SK-N-SH (cell line): Measurements from ENCODE around the gene CTU1. TPM values are rescaled to one million over a fixed set of nuclear protein-coding genes. Genes with fewer than 3 reads are reported as not detected.

ENCODE experiments used
- CTCF ChIA-PET: fragments of 300-600, 350-600 bp; formaldehyde crosslinking; extraction: SDS; loops from one replicate; lab custom pipeline; 2021; lab: Yijun Ruan, JAX
- POLR2A ChIA-PET: fragments of 350-600 bp; sonication (Branson Sonifier 250); formaldehyde crosslinking; extraction: SDS; loops from one replicate; lab custom pipeline; 2020; ENCODE audit warnings: antibody characterized with exemption, inconsistent platforms; lab: Yijun Ruan, JAX
- DNase-seq: peaks from one replicate; pipeline ENCODE4 v3.0.0; 2012
- H2AFZ ChIP-seq: fragments of 200-600 bp; sonication (generic); 2 replicates; pipeline ENCODE4 v1.8.1; 2016; ENCODE audit warnings: antibody characterized with exemption, mild to moderate bottlenecking, low read depth
- H3F3A ChIP-seq: fragments of 200-600 bp; sonication (generic); replicated peaks from 2 replicates; pipeline ENCODE3; 2016; ENCODE audit warnings: antibody characterized with exemption, mild to moderate bottlenecking; ENCODE audit not compliant: insufficient read depth
- H3K27ac ChIP-seq, 2 experiments: fragments of 200-500 bp in 1 of 2; fragments of 200-600 bp in 1 of 2; sonication (Bioruptor generic) in 1 of 2; sonication (generic), shearing (Covaris generic) in 1 of 2; 2 replicates each; pipeline versions ENCODE4 v1.5.1 to v1.6.1; 2014 to 2016; ENCODE audit warnings: low read depth in 2 of 2, inconsistent platforms in 1 of 2, low read length in 1 of 2, mild to moderate bottlenecking in 1 of 2, mixed read lengths in 1 of 2
- H3K27me3 ChIP-seq: fragments of 200-600 bp; sonication (generic), shearing (Covaris generic); 2 replicates; pipeline ENCODE4 v1.6.1; 2016; ENCODE audit warnings: mixed run types; ENCODE audit not compliant: insufficient read depth
- H3K36me3 ChIP-seq, 2 experiments: fragments of 200-500 bp in 1 of 2; fragments of 200-600 bp in 1 of 2; sonication (Bioruptor generic) in 1 of 2; sonication (generic) in 1 of 2; replicated peaks in 1 of 2; 2 replicates each; pipeline versions ENCODE3 to v1.5.1; 2014 to 2016; ENCODE audit warnings: low read length in 1 of 2, mild to moderate bottlenecking in 1 of 2; ENCODE audit not compliant: insufficient read depth in 2 of 2, control insufficient read depth in 1 of 2
- H3K4me1 ChIP-seq, 2 experiments: fragments of 200-500 bp in 1 of 2; fragments of 200-600 bp in 1 of 2; sonication (Bioruptor generic) in 1 of 2; sonication (generic), shearing (Covaris generic) in 1 of 2; 2 replicates each; pipeline versions ENCODE4 v1.5.1 to v1.6.1; 2014 to 2016; ENCODE audit warnings: low read depth in 1 of 2, low read length in 1 of 2, mixed run types in 1 of 2; ENCODE audit not compliant: insufficient read depth in 2 of 2, control insufficient read depth in 1 of 2
- H3K4me2 ChIP-seq: fragments of 200-600 bp; sonication (generic), shearing (Covaris generic); 2 replicates; pipeline ENCODE4 v1.6.1; 2017; ENCODE audit warnings: mixed run types
- H3K4me3 ChIP-seq, 2 experiments: fragments of 200-500 bp in 1 of 2; fragments of 200-600 bp in 1 of 2; sonication (Bioruptor generic) in 1 of 2; sonication (generic), shearing (Covaris generic) in 1 of 2; 2 replicates each; pipeline versions ENCODE4 v1.5.1 to v1.8.1; 2014 to 2016; ENCODE audit warnings: low read depth in 2 of 2, inconsistent platforms in 1 of 2, low read length in 1 of 2, mild to moderate bottlenecking in 1 of 2, mixed read lengths in 1 of 2, moderate library complexity in 1 of 2
- H3K79me2 ChIP-seq: fragments of 200-600 bp; sonication (generic); 2 replicates; pipeline ENCODE4 v1.8.1; 2017; ENCODE audit warnings: mild to moderate bottlenecking; ENCODE audit not compliant: insufficient read depth
- H3K9ac ChIP-seq: fragments of 200-600 bp; sonication (generic); 2 replicates; pipeline ENCODE4 v1.6.1; 2017; ENCODE audit warnings: mixed run types
- H3K9me2 ChIP-seq: fragments of 200-600 bp; sonication (generic); 2 replicates; pipeline ENCODE4 v1.6.1; 2017; ENCODE audit warnings: mixed run types
- H3K9me3 ChIP-seq: fragments of 200-600 bp; sonication (generic); 2 replicates; pipeline ENCODE4 v1.6.1; 2017; ENCODE audit warnings: mixed run types, mild to moderate bottlenecking, moderate library complexity
- H4K20me1 ChIP-seq: fragments of 200-600 bp; sonication (generic); 2 replicates; pipeline ENCODE4 v1.6.1; 2017; ENCODE audit warnings: mild to moderate bottlenecking, mixed run types; ENCODE audit not compliant: insufficient read depth
- CHD2 ChIP-seq: fragments of 150-350 bp; IDR thresholded peaks from 2 replicates; pipeline ENCODE4 v1.6.1; 2018; ENCODE audit warnings: low read length; ENCODE audit not compliant: partially characterized antibody
- CTCF ChIP-seq: fragments of 200-600 bp; sonication (generic); IDR thresholded peaks from 2 replicates; pipeline ENCODE4 v1.6.1; 2017; ENCODE audit warnings: antibody characterized with exemption, mild to moderate bottlenecking, moderate library complexity
- ELF1 ChIP-seq: IDR thresholded peaks from 2 replicates; pipeline ENCODE4 v1.4.0; 2012
- FOSL2 ChIP-seq: IDR thresholded peaks from 2 replicates; pipeline ENCODE4 v1.4.0; 2012; ENCODE audit warnings: low read depth, mild to moderate bottlenecking, moderate library complexity, borderline replicate concordance
- FOXM1 ChIP-seq: IDR thresholded peaks from 2 replicates; pipeline ENCODE4 v1.4.0; 2012; ENCODE audit warnings: low read depth, mild to moderate bottlenecking
- GABPA ChIP-seq: IDR thresholded peaks from 2 replicates; pipeline ENCODE4 v1.4.0; 2012; ENCODE audit warnings: low read depth, mild to moderate bottlenecking
- GATA2 ChIP-seq: sonication (generic); formaldehyde crosslinking; IDR thresholded peaks from 2 replicates; pipeline ENCODE4 v1.5.0; 2020; ENCODE audit warnings: mild to moderate bottlenecking, missing genetic modification reagents
- IRF3 ChIP-seq: fragments of 150-350 bp; IDR thresholded peaks from 2 replicates; pipeline ENCODE4 v1.6.1; 2016; ENCODE audit warnings: mild to moderate bottlenecking, low read depth, low read length
- MAX ChIP-seq: IDR thresholded peaks from 2 replicates; pipeline ENCODE4 v1.4.0; 2012; ENCODE audit warnings: low read depth
- MEF2A ChIP-seq: IDR thresholded peaks from 2 replicates; pipeline ENCODE4 v1.4.0; 2012; ENCODE audit warnings: low read depth, borderline replicate concordance
- MXI1 ChIP-seq: IDR thresholded peaks from 2 replicates; pipeline ENCODE4 v1.6.1; 2012; ENCODE audit warnings: mild to moderate bottlenecking, low read depth, low read length, improper control_type of control experiment
- NFIC ChIP-seq: IDR thresholded peaks from 2 replicates; pipeline ENCODE4 v1.4.0; 2012; ENCODE audit warnings: borderline replicate concordance
- NRF1 ChIP-seq: IDR thresholded peaks from 2 replicates; pipeline ENCODE4 v1.6.1; 2012; ENCODE audit warnings: low read depth, mild to moderate bottlenecking, low read length
- REST ChIP-seq: IDR thresholded peaks from 2 replicates; pipeline ENCODE4 v1.6.1; 2012; ENCODE audit warnings: mild to moderate bottlenecking, low read depth, low read length, moderate library complexity
- RFX5 ChIP-seq: IDR thresholded peaks from 2 replicates; pipeline ENCODE4 v1.6.1; 2012; ENCODE audit warnings: mild to moderate bottlenecking, improper control_type of control experiment, low read length
- RXRA ChIP-seq: IDR thresholded peaks from 2 replicates; pipeline ENCODE4 v1.4.0; 2012; ENCODE audit warnings: low read depth, mild to moderate bottlenecking, borderline replicate concordance
- SMC3 ChIP-seq: IDR thresholded peaks from 2 replicates; pipeline ENCODE4 v1.6.1; 2012; ENCODE audit warnings: low read depth, low read length, improper control_type of control experiment
- TEAD4 ChIP-seq: IDR thresholded peaks from 2 replicates; pipeline ENCODE4 v1.4.0; 2012; ENCODE audit warnings: mild to moderate bottlenecking, borderline replicate concordance; ENCODE audit not compliant: insufficient read depth
- USF2 ChIP-seq: fragments of 150-350 bp; IDR thresholded peaks from 2 replicates; pipeline ENCODE4 v1.6.1; 2017; ENCODE audit warnings: antibody characterized with exemption, low read length, low read depth, borderline replicate concordance
- YY1 ChIP-seq: IDR thresholded peaks from 2 replicates; pipeline ENCODE4 v1.4.0; 2012; ENCODE audit warnings: low read depth, mild to moderate bottlenecking
- WGBS: methylation state at CpG from one replicate; pipeline ENCODE4 v1.1.6; 2017; ENCODE audit warnings: low lambda C conversion rate; 5-methylcytosine and 5-hydroxymethylcytosine counted together
- polyA plus RNA-seq, 3 experiments: library from polyadenylated mRNA; depleted of rRNA; stranded (reverse); fragments of >200 nt; gene quantifications; 2 replicates each; pipeline ENCODE4 v1.2.3, GENCODE V29; 2012

The CTU1 gene
- polyA plus RNA-seq, 1 of the 3 experiments (the other 2 are of a cell fraction): 8.8 TPM

- no peak overlapping the region for H3K27ac ChIP-seq
- H3K4me2 ChIP-seq: no peak overlapping the region
- no peaks in the 10 kb centered on the region for H4K20me1 ChIP-seq
- ChIA-PET CTCF (no interaction called here), POLR2A (no interaction called here)
- peaks cover 62% of the 10 kb centered on the region for H3K27me3 ChIP-seq
- no peak overlapping the region for H3K9ac ChIP-seq
- TF ChIP-seq CTCF (no peak), IRF3 (no peak), CHD2 (no peak), MEF2A (no peak), RFX5 (no peak), YY1 (no peak), NFIC (no peak), FOXM1 (no peak), NRF1 (no peak), RXRA (no peak), MAX (no peak), TEAD4 (no peak), MXI1 (no peak), GABPA (no peak), FOSL2 (no peak), REST (no peak), ELF1 (no peak), GATA2 (no peak), SMC3 (no peak), USF2 (no peak)
- no peak overlapping the region for H2AFZ ChIP-seq
- no peak overlapping the region for H3K4me3 ChIP-seq
- no peaks in the 10 kb centered on the region for H3K9me2 ChIP-seq
- no peak for DNase-seq
- no peaks in the 10 kb centered on the region for H3K79me2 ChIP-seq
- under 1% methylated on average over 4 of the region's 4 CpGs for WGBS
- no peaks in the 10 kb centered on the region for H3K4me1 ChIP-seq
- no peaks in the 10 kb centered on the region for H3K9me3 ChIP-seq
- no peaks in the 10 kb centered on the region for H3F3A ChIP-seq
- no peaks in the 10 kb centered on the region for H3K36me3 ChIP-seq
Measured at GRCh38 chr19:51119101-51119500, 10.9 kb upstream of the CTU1 start.
